IMR-90 (cell line): ENCODE data around the gene ACAD11. TPM values are rescaled to one million over a fixed set of nuclear protein-coding genes. Genes with fewer than 3 reads are reported as not detected.

Experiments used
- ATAC-seq: fragments of 200-7000 bp; cut with Tn5 transposase; 2 replicates; pipeline ENCODE4 v1.9.1; 2020; ENCODE audit warnings: low read depth, mild to moderate bottlenecking, moderate library complexity
- BruUV-seq: library from RNA; stranded (reverse); fragments of 400-500 nt; replicated peaks from 2 replicates; lab custom pipeline; 2021; lab: Mats Ljungman, UMichigan
- CTCF ChIA-PET: fragments of 300-600 bp; formaldehyde crosslinking; extraction: SDS; loops from one replicate; lab custom pipeline; 2021; ENCODE audit warnings: antibody characterized with exemption; lab: Yijun Ruan, JAX
- POLR2A ChIA-PET: fragments of 300-600 bp; sonication (Branson Sonifier 250); formaldehyde crosslinking; loops from one replicate; lab custom pipeline; 2022; ENCODE audit warnings: antibody characterized with exemption; ENCODE audit not compliant: unreplicated experiment; lab: Charles Lee
- DNase-seq: peaks from one replicate; pipeline ENCODE4 v3.0.0; 2013
- H2AFZ ChIP-seq: replicated peaks from 2 replicates; pipeline ENCODE3; 2013; ENCODE audit warnings: low read length, mild to moderate bottlenecking; ENCODE audit not compliant: poor library complexity
- H2AK5ac ChIP-seq: 2 replicates; pipeline ENCODE4 v1.6.1; 2013; ENCODE audit warnings: low read depth, low read length, inconsistent platforms
- H2AK9ac ChIP-seq: replicated peaks from 2 replicates; pipeline ENCODE3; 2013; ENCODE audit warnings: mild to moderate bottlenecking, low read depth, low read length, moderate library complexity; ENCODE audit not compliant: poor library complexity
- H2BK120ac ChIP-seq: 2 replicates; pipeline ENCODE4 v1.6.1; 2013; ENCODE audit warnings: low read depth, low read length, inconsistent platforms
- H2BK15ac ChIP-seq: 3 replicates; pipeline ENCODE4 v1.6.1; 2013; ENCODE audit warnings: low read depth, low read length, inconsistent platforms
- H2BK20ac ChIP-seq: 2 replicates; pipeline ENCODE4 v1.6.1; 2013; ENCODE audit warnings: low read depth, mild to moderate bottlenecking, inconsistent platforms, low read length, moderate library complexity
- H2BK5ac ChIP-seq: 2 replicates; pipeline ENCODE4 v1.6.1; 2013; ENCODE audit warnings: mild to moderate bottlenecking, low read depth, low read length, inconsistent platforms; ENCODE audit not compliant: poor library complexity, severe bottlenecking
- H3K14ac ChIP-seq: replicated peaks from 2 replicates; pipeline ENCODE4 v1.6.1; 2013; ENCODE audit warnings: low read depth, low read length, inconsistent platforms
- H3K18ac ChIP-seq: 2 replicates; pipeline ENCODE4 v1.6.1; 2013; ENCODE audit warnings: low read depth, low read length, control low read depth
- H3K23ac ChIP-seq: 2 replicates; pipeline ENCODE4 v1.6.1; 2013; ENCODE audit warnings: low read depth, low read length, inconsistent platforms
- H3K27ac ChIP-seq: 2 replicates; pipeline ENCODE4 v1.5.1; 2013; ENCODE audit warnings: mild to moderate bottlenecking, control low read depth, low read length; ENCODE audit not compliant: insufficient read depth
- H3K27me3 ChIP-seq: 2 replicates; pipeline ENCODE4 v1.6.1; 2013; ENCODE audit warnings: low read length; ENCODE audit not compliant: control insufficient read depth, insufficient read depth
- H3K36me3 ChIP-seq: 2 replicates; pipeline ENCODE4 v1.6.1; 2013; ENCODE audit warnings: low read length, mixed read lengths; ENCODE audit not compliant: control insufficient read depth, insufficient read depth
- H3K4ac ChIP-seq: 2 replicates; pipeline ENCODE4 v1.6.1; 2013; ENCODE audit warnings: low read depth, low read length, inconsistent platforms
- H3K4me1 ChIP-seq: 2 replicates; pipeline ENCODE4 v1.6.1; 2013; ENCODE audit warnings: low read length, mixed read lengths; ENCODE audit not compliant: control insufficient read depth, insufficient read depth
- H3K4me2 ChIP-seq: 2 replicates; pipeline ENCODE4 v1.6.1; 2013; ENCODE audit warnings: low read depth, mild to moderate bottlenecking, control low read depth, low read length, moderate library complexity
- H3K4me3 ChIP-seq: 2 replicates; pipeline ENCODE4 v1.5.1; 2013; ENCODE audit warnings: low read depth, mild to moderate bottlenecking, control low read depth, low read length, moderate library complexity; ENCODE audit not compliant: insufficient read depth
- H3K56ac ChIP-seq: 2 replicates; pipeline ENCODE4 v1.6.1; 2013; ENCODE audit warnings: low read length, inconsistent platforms; ENCODE audit not compliant: insufficient read depth; ENCODE audit errors: extremely low read depth
- H3K79me1 ChIP-seq, 2 experiments: 2 replicates each; pipeline ENCODE4 v1.6.1; 2013; ENCODE audit warnings: low read length in 2 of 2, inconsistent platforms in 1 of 2, low read depth in 1 of 2
- H3K9ac ChIP-seq: 2 replicates; pipeline ENCODE4 v1.6.1; 2013; ENCODE audit warnings: low read depth, low read length, control low read depth
- H3K9me1 ChIP-seq: 2 replicates; pipeline ENCODE4 v1.6.1; 2013; ENCODE audit warnings: low read length, inconsistent platforms; ENCODE audit not compliant: insufficient read depth
- H3K9me3 ChIP-seq: 2 replicates; pipeline ENCODE4 v1.6.1; 2013; ENCODE audit warnings: low read length; ENCODE audit not compliant: control insufficient read depth, insufficient read depth
- H4K20me1 ChIP-seq: 2 replicates; pipeline ENCODE4 v1.6.1; 2013; ENCODE audit warnings: low read length, inconsistent platforms; ENCODE audit not compliant: insufficient read depth
- H4K5ac ChIP-seq: 2 replicates; pipeline ENCODE4 v1.6.1; 2013; ENCODE audit warnings: mild to moderate bottlenecking, low read depth, low read length, control low read depth
- H4K8ac ChIP-seq, 2 experiments: 2 replicates each; pipeline ENCODE4 v1.6.1; 2013; ENCODE audit warnings: low read depth in 2 of 2, low read length in 2 of 2, control low read depth in 1 of 2, inconsistent platforms in 1 of 2
- H4K91ac ChIP-seq: 2 replicates; pipeline ENCODE4 v1.6.1; 2013; ENCODE audit warnings: low read depth, low read length, inconsistent platforms; ENCODE audit not compliant: insufficient read depth
- BHLHE40 ChIP-seq: fragments of 150-350 bp; IDR thresholded peaks from 2 replicates; pipeline ENCODE4 v1.6.1; 2016; ENCODE audit warnings: mild to moderate bottlenecking, low read depth, low read length
- CTCF ChIP-seq: conservative IDR thresholded peaks from 2 replicates; pipeline ENCODE4 v1.5.1; 2012; ENCODE audit warnings: mild to moderate bottlenecking, low read depth, low read length, improper control_type of control experiment
- MXI1 ChIP-seq: IDR thresholded peaks from 2 replicates; pipeline ENCODE4 v1.6.1; 2012; ENCODE audit warnings: low read depth, mild to moderate bottlenecking, low read length, moderate library complexity, borderline replicate concordance
- NFE2L2 ChIP-seq: fragments of 150-350 bp; IDR thresholded peaks from 2 replicates; pipeline ENCODE4 v1.6.1; 2016; ENCODE audit warnings: low read depth, mild to moderate bottlenecking, low read length
- RAD21 ChIP-seq: IDR thresholded peaks from 2 replicates; pipeline ENCODE4 v1.6.1; 2012; ENCODE audit warnings: low read length, improper control_type of control experiment
- USF2 ChIP-seq: fragments of 150-350 bp; IDR thresholded peaks from 2 replicates; pipeline ENCODE4 v1.6.1; 2017; ENCODE audit warnings: mild to moderate bottlenecking, antibody characterized with exemption, low read length, low read depth
- WGBS, 2 experiments: methylation state at CpG; one replicate each; pipeline versions ENCODE4 v1.1.5 to v1.1.7; 2013; ENCODE audit warnings: missing lambda C conversion rate in 2 of 2; ENCODE audit not compliant: insufficient read length in 1 of 2; ENCODE audit errors: extremely low coverage in 2 of 2; 5-methylcytosine and 5-hydroxymethylcytosine counted together
- dilution Hi-C: fragments of 300-500 bp; cut with HindIII; formaldehyde crosslinking; loops from one replicate; pipeline ENCODE4 v1.14.3; 2018; ENCODE audit warnings: low sequenced_read_pairs; ENCODE audit not compliant: unreplicated experiment
- in situ Hi-C: fragments of 300-500 bp; cut with MboI; formaldehyde crosslinking; loops from 3 replicates; pipeline ENCODE4 v1.14.3; 2019; ENCODE audit warnings: low sequenced_read_pairs, inconsistent platforms, mixed read lengths
- intact Hi-C: fragments of 100-400 bp; cut with micrococcal nuclease; formaldehyde crosslinking; loops from 2 replicates; pipeline ENCODE4 v1.10.0; 2022
- polyA plus RNA-seq, 3 experiments: library from polyadenylated mRNA; depleted of rRNA; stranded (reverse); fragments of >200 nt; gene quantifications; 2 replicates each; pipeline ENCODE4 v1.2.3, GENCODE V29; 2012; ENCODE audit warnings: low replicate concordance in 1 of 3
- total RNA-seq: library from RNA; depleted of rRNA; stranded (reverse); fragments of >200 nt; gene quantifications from 2 replicates; pipeline ENCODE4 v1.2.3, GENCODE V29; 2012

Gene ACAD11
- total and polyA plus RNA-seq, 2 of the 4 experiments (the other 2 are of a cell fraction), result 16.0 to 18.8 TPM

GRCh38 chr3:132544130-132544529 is 115.5 kb downstream of the ACAD11 start:
- H2BK15ac ChIP-seq, result peak overlapping the region; percentile 93
- peak overlapping the region; percentile 67 for H2BK5ac ChIP-seq
- no peak overlapping the region for H3K4me2 ChIP-seq
- peak overlapping the region; percentile 49 for H3K27ac ChIP-seq
- BruUV-seq, result no TSS peak
- H3K18ac ChIP-seq, result peak overlapping the region; percentile 75
- H3K9me1 ChIP-seq, result peaks cover 25% of the 10 kb centered on the region
- H3K79me1 ChIP-seq, result peaks cover 13 to 32% of the 10 kb centered on the region in 2 experiments; a peak in 3 of 4 replicates
- no peak overlapping the region for H2AFZ ChIP-seq
- H4K91ac ChIP-seq, result peak overlapping the region; percentile 53
- peak overlapping the region; percentile 73; the same call in 1 of the 2 replicates for H3K23ac ChIP-seq
- H3K9me3 ChIP-seq, result no peaks in the 10 kb centered on the region
- H2BK120ac ChIP-seq, result peak overlapping the region; percentile 50
- H2AK9ac ChIP-seq, result no peak overlapping the region
- peak overlapping the region; percentile 86 for H2BK20ac ChIP-seq
- peak overlapping the region; percentile 57; the same call in 1 of the 2 replicates for H4K5ac ChIP-seq
- no peak overlapping the region for H3K4me3 ChIP-seq
- in situ Hi-C loops (loop anchor here (5.0 kb wide), 1 partner anchor 103 kb away; no protein-coding TSS in a partner anchor), dilution Hi-C loops (loop anchor here (25.0 kb wide), 1 partner anchor 93 kb away; no protein-coding TSS in a partner anchor), intact Hi-C loops (loop anchor here (5.0 kb wide), 1 partner anchor 48 kb away; no protein-coding TSS in a partner anchor)
- H3K9ac ChIP-seq, result no peak overlapping the region
- DNase-seq (no peak), ATAC-seq (no peak)
- CTCF ChIA-PET, result no interaction called here
- POLR2A ChIA-PET, result no interaction called here
- H3K36me3 ChIP-seq, result peaks cover 7% of the 10 kb centered on the region
- peak overlapping the region; percentile 71 for H3K4ac ChIP-seq
- H4K8ac ChIP-seq, result peak overlapping the region; percentile 57 to 73; a peak in 3 of 4 replicates
- 86% methylated on average over 1 of the region's 2 CpGs; no CpG with 5 or more reads in 1 of the 2 experiments for WGBS, 2 experiments
- H3K4me1 ChIP-seq, result peaks cover 23% of the 10 kb centered on the region
- no peaks in the 10 kb centered on the region for H3K27me3 ChIP-seq
- no peak overlapping the region for H3K56ac ChIP-seq
- no peak for TF ChIP-seq MXI1
- no peak for TF ChIP-seq BHLHE40
- TF ChIP-seq NFE2L2, result no peak
- TF ChIP-seq CTCF, result no peak
- TF ChIP-seq USF2, result no peak
- no peak for TF ChIP-seq RAD21
- no peaks in the 10 kb centered on the region for H4K20me1 ChIP-seq
- peak overlapping the region; percentile 66; the same call in 1 of the 2 replicates for H2AK5ac ChIP-seq
- H3K14ac ChIP-seq, result peak overlapping the region; percentile 50
